Progenitor cell of endocrine pancreas (in vitro differentiated cells): ENCODE results near the gene DEFB129. TPM values are rescaled to one million over a fixed set of nuclear protein-coding genes. Genes with fewer than 3 reads are reported as not detected.

ENCODE experiments used
- DNase-seq: peaks from one replicate; pipeline ENCODE4 v3.0.0; 2021; ENCODE audit warnings: low spot score; ENCODE audit not compliant: unreplicated experiment
- H3K27ac Mint-ChIP-seq: 2 replicates; pipeline ENCODE4 v1.8.0; 2021; ENCODE audit warnings: mild to moderate bottlenecking, moderate library complexity, mixed read lengths
- H3K27me3 Mint-ChIP-seq: 2 replicates; pipeline ENCODE4 v1.8.0; 2021; ENCODE audit warnings: mixed read lengths
- H3K36me3 Mint-ChIP-seq: 2 replicates; pipeline ENCODE4 v1.8.0; 2022; ENCODE audit warnings: mixed read lengths; ENCODE audit not compliant: insufficient read depth
- H3K4me1 Mint-ChIP-seq: 2 replicates; pipeline ENCODE4 v1.8.0; 2021; ENCODE audit warnings: low read depth, mixed read lengths
- H3K4me3 Mint-ChIP-seq: 2 replicates; pipeline ENCODE4 v1.8.0; 2021; ENCODE audit warnings: low read depth, mild to moderate bottlenecking, moderate library complexity, mixed read lengths
- H3K9me3 Mint-ChIP-seq: 2 replicates; pipeline ENCODE4 v1.8.0; 2021; ENCODE audit warnings: low read depth, mixed read lengths
- CTCF ChIP-seq: fragments of 200-600 bp; sonication (generic); IDR thresholded peaks from one replicate; pipeline ENCODE4 v1.5.0; 2021; ENCODE audit warnings: antibody characterized with exemption, mild to moderate bottlenecking; ENCODE audit not compliant: unreplicated experiment
- total RNA-seq: library from RNA; stranded (reverse); gene quantifications from 2 replicates; pipeline ENCODE4 v1.2.1, GENCODE V29; 2021

DEFB129 gene
- total RNA-seq, 1 donor from 2014 or later = not detected

DNA sequence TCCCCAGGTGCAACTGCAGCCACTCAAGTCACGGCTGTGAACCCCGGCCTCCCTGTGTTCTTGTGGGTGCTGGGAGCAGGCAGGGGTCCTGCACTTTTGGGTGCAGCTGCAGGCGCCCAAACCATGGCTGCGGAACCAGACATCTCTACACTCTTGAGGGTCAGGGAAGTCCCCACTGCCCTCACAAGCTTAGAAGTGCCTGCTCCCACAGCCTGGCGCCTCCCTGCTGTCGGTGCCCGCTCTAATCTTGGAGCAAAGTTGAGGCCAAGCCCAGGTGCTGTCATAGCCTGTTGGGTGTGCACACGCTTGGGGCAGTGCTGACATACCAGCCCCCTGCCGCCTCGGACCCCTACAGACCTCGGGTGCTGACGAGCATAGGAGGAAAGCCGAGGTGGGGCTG, 36.6 kb downstream of the DEFB129 start:
- Mint-ChIP-seq H3K4me3 (no peak overlapping the region), H3K36me3 (no peaks in the 10 kb centered on the region), H3K4me1 (peaks cover 4% of the 10 kb centered on the region), H3K27me3 (peaks cover 29% of the 10 kb centered on the region), H3K27ac (no peak overlapping the region), H3K9me3 (peaks cover 3% of the 10 kb centered on the region)
- TF ChIP-seq CTCF = no peak
- DNase-seq = no peak

GRCh38 chr20:266596-267562, 39.8 kb downstream of the DEFB129 start:
- Mint-ChIP-seq H3K9me3 (peaks cover 3% of the 10 kb centered on the region), H3K4me3 (peak overlapping the region; percentile 78), H3K36me3 (peaks cover 3% of the 10 kb centered on the region), H3K27ac (peak overlapping the region; percentile 97), H3K4me1 (peaks cover 4% of the 10 kb centered on the region), H3K27me3 (peaks cover 18% of the 10 kb centered on the region)
- TF ChIP-seq CTCF = peak; percentile 97
- DNase-seq = peak; percentile 93

DNA sequence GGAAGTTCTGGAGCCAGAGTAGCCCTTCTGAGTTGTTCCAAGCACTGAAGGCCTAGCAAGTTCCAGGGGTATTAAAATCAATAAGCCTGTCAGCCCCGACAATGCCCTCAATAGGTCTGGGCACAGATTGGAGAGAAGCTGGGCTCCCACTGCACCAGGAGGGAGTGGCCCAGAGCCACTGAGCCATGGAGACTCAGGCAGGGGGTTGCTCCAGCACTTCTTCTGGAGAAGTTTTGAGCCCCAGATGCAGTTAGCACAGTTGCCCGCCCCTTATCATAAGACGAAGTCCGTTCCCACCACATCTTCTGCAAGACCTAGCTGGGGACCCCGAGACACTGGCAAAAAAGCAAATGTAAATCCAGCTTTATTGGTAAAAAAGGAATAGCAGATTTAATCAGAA, 43.5 kb downstream of the DEFB129 start:
- Mint-ChIP-seq H3K4me3 (no peak overlapping the region), H3K27ac (no peak overlapping the region)
- DNase-seq = no peak

GRCh38 chr20:271069-271468, 44.0 kb downstream of the DEFB129 start:
- Mint-ChIP-seq H3K4me1 (peaks cover 4% of the 10 kb centered on the region), H3K4me3 (no peak overlapping the region), H3K9me3 (peaks cover 3% of the 10 kb centered on the region)

More for the DNA sequence above, 43.5 kb downstream of the DEFB129 start:
- Mint-ChIP-seq H3K36me3 (peaks cover 14% of the 10 kb centered on the region), H3K9me3 (peaks cover 3% of the 10 kb centered on the region), H3K27me3 (peaks cover 10% of the 10 kb centered on the region), H3K4me1 (peaks cover 4% of the 10 kb centered on the region)
- no peak for TF ChIP-seq CTCF

More at GRCh38 chr20:271069-271468, 44.0 kb downstream of the DEFB129 start:
- H3K36me3 Mint-ChIP-seq = peaks cover 17% of the 10 kb centered on the region
- no peak for TF ChIP-seq CTCF
- H3K27ac Mint-ChIP-seq = no peak overlapping the region
- H3K27me3 Mint-ChIP-seq = peaks cover 7% of the 10 kb centered on the region
- no peak for DNase-seq
